Measurements from ENCODE around the gene FBLN7.

- TF ChIP-seq POLR2A (IDR thresholded peaks at IDR 0.05) (no peak), CTCF (IDR thresholded peaks at IDR 0.05) (no peak)
Measured at GRCh38 chr2:112187046-112187715, 49.0 kb downstream of the FBLN7 start.

All from right lobe of liver (tissue), 4 donors.